Muscle layer of duodenum (tissue), 2 donors: Measurements from ENCODE around the gene SCN9A.
"Not testable (repeated sequence)": the region's sequence is repeated elsewhere in the genome, so short reads cannot be mapped to it uniquely, and the experiment has no call there.

Experiments
- H3K27ac ChIP-seq: one replicate; pipeline ENCODE4 v1.7.0; 2013; ENCODE audit warnings: mild to moderate bottlenecking, low read length
- H3K27me3 ChIP-seq: one replicate; pipeline ENCODE4 v1.7.0; 2013; ENCODE audit warnings: low read depth, mild to moderate bottlenecking, control low read depth, low read length
- H3K36me3 ChIP-seq, 2 donors: one replicate each; pipeline ENCODE4 v1.7.0; 2013; ENCODE audit warnings: low read length in 2 of 2, control low read depth in 1 of 2, mild to moderate bottlenecking in 1 of 2; ENCODE audit not compliant: insufficient read depth in 2 of 2, control insufficient read depth in 1 of 2
- H3K4me1 ChIP-seq, 2 donors: one replicate each; pipeline ENCODE4 v1.7.0; 2013; ENCODE audit warnings: low read length in 2 of 2, mild to moderate bottlenecking in 2 of 2, control low read depth in 1 of 2, moderate library complexity in 1 of 2; ENCODE audit not compliant: insufficient read depth in 2 of 2, control insufficient read depth in 1 of 2
- H3K4me3 ChIP-seq, 2 donors: one replicate each; pipeline ENCODE4 v1.7.0; 2013; ENCODE audit warnings: low read length in 2 of 2, low read depth in 1 of 2, mild to moderate bottlenecking in 1 of 2
- H3K9me3 ChIP-seq, 2 donors: one replicate each; pipeline ENCODE4 v1.7.0; 2013; ENCODE audit warnings: low read length in 2 of 2, control low read depth in 1 of 2, mild to moderate bottlenecking in 1 of 2; ENCODE audit not compliant: control insufficient read depth in 1 of 2
- donor health status: healthy.

SCN9A gene

DNA sequence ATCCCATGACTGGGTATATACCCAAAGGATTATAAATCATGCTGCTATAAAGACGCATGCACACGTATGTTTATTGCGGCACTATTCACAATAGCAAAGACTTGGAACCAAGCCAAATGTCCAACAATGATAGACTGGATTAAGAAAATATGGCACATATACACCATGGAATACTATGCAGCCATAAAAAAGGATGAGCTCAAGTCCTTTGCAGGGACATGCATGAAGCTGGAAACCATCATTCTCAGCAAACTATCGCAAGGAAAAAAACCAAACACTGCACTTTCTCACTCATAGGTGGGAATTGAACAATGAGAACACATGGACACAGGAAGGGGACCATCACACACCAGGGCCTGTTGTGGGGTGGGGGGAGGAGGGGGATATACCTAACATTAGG, 165.8 kb downstream of the SCN9A start:
- H3K27me3 ChIP-seq, H3K4me3 ChIP-seq: not testable (repeated sequence)

DNA sequence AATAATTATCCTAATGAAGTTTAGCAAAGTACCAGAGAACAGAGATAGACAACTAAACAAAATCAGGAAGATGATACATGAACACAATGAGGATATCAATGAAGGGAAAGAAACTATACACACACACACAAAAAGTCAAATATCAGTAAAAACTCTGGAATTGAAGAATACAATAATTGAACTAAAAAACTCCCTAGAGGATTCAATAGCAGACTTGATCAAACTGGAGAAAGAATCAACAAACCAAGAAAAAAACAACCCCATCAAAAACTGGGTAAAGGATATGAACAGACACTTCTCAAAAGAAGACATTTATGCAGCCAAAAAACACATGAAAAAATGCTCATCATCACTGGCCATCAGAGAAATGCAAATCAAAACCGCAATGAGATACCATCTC, 166.4 kb downstream of the SCN9A start:
- H3K4me1 ChIP-seq, H3K27me3 ChIP-seq, H3K36me3 ChIP-seq, H3K27ac ChIP-seq, H3K4me3 ChIP-seq, H3K9me3 ChIP-seq: not testable (repeated sequence)

More for the DNA sequence above, 165.8 kb downstream of the SCN9A start:
- H3K27ac ChIP-seq, H3K36me3 ChIP-seq, H3K4me1 ChIP-seq, H3K9me3 ChIP-seq: not testable (repeated sequence)

DNA sequence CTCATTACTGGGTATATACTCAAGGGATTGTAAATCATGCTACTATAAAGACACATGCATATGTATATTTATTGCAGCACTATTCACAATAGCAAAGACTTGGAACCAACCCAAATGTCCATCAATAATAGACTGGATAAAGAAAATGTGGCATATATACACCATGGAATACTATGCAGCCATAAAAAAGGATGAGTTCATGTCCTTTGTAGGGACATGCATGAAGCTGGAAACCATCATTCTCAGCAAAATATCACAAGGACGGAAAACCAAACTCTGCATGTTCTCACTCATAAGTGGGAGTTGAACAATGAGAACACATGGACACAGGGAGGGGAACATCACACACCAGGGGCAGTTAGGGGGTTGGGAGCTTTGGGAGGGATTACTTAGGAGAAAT, 169.6 kb downstream of the SCN9A start:
- not testable (repeated sequence) for H3K27me3 ChIP-seq, H3K4me3 ChIP-seq, H3K27ac ChIP-seq, H3K9me3 ChIP-seq, H3K4me1 ChIP-seq, H3K36me3 ChIP-seq

DNA sequence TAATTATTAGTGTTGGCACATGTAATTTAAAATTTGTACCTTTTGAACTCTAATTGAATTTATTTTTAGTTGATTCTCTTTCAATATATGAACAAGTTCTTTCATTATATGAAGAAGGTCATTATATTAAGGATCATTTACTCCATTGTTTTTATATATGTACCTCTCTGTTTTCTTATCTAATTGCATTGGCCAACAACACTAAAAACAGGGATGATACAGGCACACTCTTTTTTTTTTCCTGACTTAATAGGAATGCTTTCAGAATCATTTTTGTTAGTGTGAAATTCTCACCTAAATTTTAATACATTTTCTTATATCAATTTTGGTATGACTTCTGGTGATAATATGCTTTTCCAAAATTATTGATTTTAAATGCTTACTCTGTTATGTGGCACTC, 173.0 kb downstream of the SCN9A start:
- peaks cover 0 to 5% of the 10 kb centered on the region in 2 donors for H3K36me3 ChIP-seq
- no peaks in the 10 kb centered on the region for H3K27me3 ChIP-seq
- H3K27ac ChIP-seq = no peak overlapping the region
- H3K4me1 ChIP-seq = no peaks in the 10 kb centered on the region
- no peaks in the 10 kb centered on the region for H3K9me3 ChIP-seq
- no peak overlapping the region for H3K4me3 ChIP-seq

DNA sequence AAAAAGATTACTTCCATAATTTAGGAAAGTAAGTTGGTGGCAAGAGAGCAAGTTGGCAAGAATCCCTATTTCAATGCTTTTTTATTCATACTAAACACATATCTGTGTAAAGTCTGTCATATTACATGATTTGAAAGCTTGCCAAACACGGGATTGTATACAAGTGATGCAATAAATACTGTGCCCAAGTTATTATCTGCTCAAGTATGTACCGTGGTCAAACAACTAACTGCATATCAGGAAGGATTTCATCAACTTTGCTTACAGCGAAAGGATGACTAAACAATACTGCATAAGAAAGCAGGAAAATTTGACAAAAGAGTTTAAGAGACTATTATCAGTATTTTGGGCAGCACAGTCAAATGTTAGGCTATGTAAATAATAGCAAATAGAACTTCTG, 178.3 kb downstream of the SCN9A start:
- Histone ChIP-seq H3K9me3 (no peaks in the 10 kb centered on the region), H3K27ac (no peak overlapping the region), H3K4me1 (no peaks in the 10 kb centered on the region), H3K4me3 (no peak overlapping the region), H3K27me3 (no peaks in the 10 kb centered on the region), H3K36me3 (no peaks in the 10 kb centered on the region)

DNA sequence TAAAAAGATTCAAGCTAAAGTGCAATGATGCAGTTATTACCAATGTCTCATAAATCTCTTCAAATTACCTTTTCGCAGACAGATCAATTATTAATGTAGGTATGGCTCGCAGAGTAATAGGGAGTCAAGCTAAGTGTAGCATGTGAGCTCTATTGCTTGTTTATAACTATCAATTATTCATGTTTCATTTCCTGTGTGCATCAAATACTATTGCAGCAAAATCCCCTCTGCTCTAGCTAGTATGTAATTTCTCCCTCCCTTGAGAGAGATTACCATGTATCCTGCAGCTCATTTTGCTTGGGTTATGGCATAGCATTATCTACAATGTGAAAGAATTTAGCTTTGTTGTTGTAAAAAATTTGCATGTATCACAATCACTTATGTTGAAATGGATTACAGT, 182.3 kb downstream of the SCN9A start:
- Histone ChIP-seq H3K4me3 (no peak overlapping the region), H3K36me3 (no peaks in the 10 kb centered on the region), H3K27me3 (no peaks in the 10 kb centered on the region), H3K9me3 (no peaks in the 10 kb centered on the region), H3K4me1 (no peaks in the 10 kb centered on the region), H3K27ac (no peak overlapping the region)

DNA sequence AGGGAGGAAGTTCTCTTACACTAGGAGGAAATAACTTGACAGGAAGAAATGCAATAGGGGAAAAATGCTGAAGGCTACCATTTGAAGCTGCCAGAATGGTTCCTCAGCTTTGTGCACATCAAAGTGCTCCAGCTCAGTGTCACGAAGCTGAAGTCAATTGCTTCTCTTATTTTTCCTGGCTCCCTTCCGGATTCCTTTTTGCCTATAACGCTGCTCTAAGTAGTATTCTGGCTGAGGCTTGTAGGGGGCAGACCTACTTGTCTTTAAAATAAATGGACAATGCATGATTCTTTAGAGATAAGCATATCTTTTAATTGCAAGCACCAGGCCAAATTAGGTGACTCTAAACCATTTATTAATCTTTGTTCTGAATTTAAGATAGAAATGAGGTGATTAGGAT, 187.7 kb downstream of the SCN9A start:
- Histone ChIP-seq H3K27me3 (no peaks in the 10 kb centered on the region), H3K4me1 (no peaks in the 10 kb centered on the region), H3K9me3 (no peaks in the 10 kb centered on the region), H3K36me3 (no peaks in the 10 kb centered on the region), H3K4me3 (no peak overlapping the region), H3K27ac (no peak overlapping the region)

DNA sequence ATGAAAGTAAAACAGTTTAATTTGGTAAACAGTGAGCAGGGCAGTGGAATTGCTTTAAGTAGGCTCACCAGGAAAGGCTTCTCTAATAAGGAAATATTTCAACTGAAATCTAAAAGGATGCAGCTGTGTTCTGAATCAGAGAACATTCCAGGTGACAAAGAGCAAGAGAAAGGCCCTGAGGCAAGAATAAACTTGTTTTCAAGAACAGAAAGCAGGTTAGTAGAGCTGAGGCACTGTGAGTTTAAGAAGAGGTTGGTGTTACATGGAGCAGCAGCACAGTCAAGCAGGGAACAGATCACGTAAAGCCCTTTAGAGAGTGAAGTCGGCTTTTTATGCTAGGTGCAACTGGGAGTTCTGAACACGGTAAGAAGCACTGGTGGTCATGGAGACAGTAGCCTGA, 191.0 kb downstream of the SCN9A start:
- Histone ChIP-seq H3K9me3 (no peaks in the 10 kb centered on the region), H3K36me3 (no peaks in the 10 kb centered on the region), H3K4me3 (no peak overlapping the region), H3K27ac (no peak overlapping the region), H3K27me3 (no peaks in the 10 kb centered on the region), H3K4me1 (no peaks in the 10 kb centered on the region)

DNA sequence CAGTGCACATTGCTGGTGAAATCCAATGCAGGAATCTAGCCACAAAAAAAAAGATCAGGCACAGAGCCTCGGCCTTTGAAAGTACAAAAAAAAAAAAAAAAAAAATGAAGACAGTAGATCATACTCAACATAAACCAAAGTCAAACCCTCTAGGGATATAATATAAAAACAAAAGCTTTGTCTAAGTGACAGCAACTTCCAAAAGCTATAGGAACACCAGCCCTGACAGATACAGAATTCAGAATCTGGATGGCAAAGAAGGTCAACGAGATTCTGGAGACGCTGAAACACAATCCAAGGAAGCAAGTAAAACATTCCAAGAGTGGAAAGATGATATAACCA, 194.0 kb downstream of the SCN9A start:
- Histone ChIP-seq H3K9me3 (no peaks in the 10 kb centered on the region), H3K27ac (no peak overlapping the region), H3K36me3 (no peaks in the 10 kb centered on the region), H3K4me3 (no peak overlapping the region), H3K4me1 (no peaks in the 10 kb centered on the region), H3K27me3 (no peaks in the 10 kb centered on the region)

DNA sequence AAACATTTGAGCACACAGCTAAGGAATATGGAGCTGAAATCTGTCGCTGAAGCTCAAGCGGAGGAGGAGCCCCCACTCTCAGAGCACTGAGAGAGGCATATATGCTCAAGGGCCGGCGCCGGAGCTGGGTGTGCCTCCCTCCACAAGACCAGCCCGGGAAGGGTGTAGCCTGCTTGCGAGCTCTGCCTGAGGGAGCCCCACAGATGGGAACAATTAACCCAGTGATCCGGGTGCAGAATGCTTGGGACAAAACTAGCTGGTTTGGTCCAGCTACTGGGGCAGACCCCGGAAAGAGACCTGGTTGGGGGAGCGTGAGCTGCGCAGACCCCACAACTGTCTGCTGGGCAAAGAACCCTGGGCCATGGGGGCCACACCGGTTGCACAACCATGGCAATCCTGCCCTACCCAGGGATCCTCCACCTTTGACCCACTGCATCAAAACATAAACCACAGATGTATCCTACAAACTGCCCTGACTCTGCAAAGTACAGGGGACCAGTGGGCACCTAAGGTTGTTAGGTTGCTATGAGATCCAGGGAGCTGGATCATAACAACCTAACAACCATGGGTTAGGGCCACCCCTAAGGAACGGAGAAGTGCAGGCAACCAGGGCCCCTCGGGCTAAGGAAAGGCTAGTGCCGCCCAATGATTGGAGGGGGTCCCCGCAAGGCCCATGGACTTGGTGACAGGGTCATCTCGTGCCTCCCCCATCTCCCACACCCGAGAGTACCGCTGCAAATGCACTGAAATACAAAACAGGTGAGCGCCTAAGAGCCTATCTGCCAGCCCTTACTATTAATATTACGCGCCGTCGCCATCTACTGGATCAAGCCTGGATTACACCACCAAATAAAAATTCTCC, 194.6 kb downstream of the SCN9A start:
- Histone ChIP-seq H3K27me3 (no peaks in the 10 kb centered on the region), H3K9me3 (no peaks in the 10 kb centered on the region), H3K4me1 (no peaks in the 10 kb centered on the region), H3K36me3 (no peaks in the 10 kb centered on the region), H3K4me3 (no peak overlapping the region), H3K27ac (no peak overlapping the region)

DNA sequence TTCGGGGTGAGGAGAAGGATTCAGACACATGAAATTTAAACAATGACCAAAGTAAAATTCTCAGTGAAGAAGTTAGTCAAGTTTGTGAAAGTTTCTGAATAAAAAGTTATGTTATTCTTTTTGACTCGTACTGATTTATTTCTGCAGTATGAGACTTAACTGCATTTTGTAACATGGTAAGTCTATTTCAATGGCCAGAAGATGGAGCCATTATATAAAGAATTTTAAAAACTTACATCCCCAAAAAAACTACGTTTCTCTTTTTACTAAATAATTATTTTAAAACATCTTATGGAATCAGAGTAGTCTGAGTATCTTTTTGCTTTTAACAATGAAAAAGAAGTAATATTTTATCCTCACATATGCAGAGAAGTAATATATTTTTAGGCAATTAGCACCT, 196.5 kb downstream of the SCN9A start:
- H3K36me3 ChIP-seq = no peaks in the 10 kb centered on the region
- no peaks in the 10 kb centered on the region for H3K4me1 ChIP-seq
- no peak overlapping the region for H3K27ac ChIP-seq
- H3K4me3 ChIP-seq = no peak overlapping the region
- H3K27me3 ChIP-seq = no peaks in the 10 kb centered on the region
- H3K9me3 ChIP-seq = no peaks in the 10 kb centered on the region

DNA sequence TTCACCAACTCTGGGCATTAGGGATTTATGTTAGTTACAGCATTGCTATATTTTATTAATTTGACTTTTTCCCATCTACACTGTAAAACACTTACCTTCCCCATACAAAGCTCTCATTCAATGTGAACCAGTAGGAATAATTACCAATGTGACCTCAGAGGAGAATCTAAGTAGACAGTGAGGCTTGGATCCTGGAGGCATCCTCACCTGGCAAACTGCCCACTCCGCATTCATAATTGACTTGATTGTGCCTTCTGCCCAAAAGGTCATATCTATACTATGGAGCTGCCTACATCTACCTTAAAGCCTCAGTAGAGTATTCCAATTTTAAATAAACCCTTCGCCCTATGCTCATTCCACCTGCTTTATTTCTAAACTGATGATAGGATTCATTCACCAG, 202.5 kb downstream of the SCN9A start:
- Histone ChIP-seq H3K36me3 (no peaks in the 10 kb centered on the region), H3K9me3 (no peaks in the 10 kb centered on the region), H3K27me3 (no peaks in the 10 kb centered on the region), H3K27ac (no peak overlapping the region), H3K4me3 (no peak overlapping the region), H3K4me1 (no peaks in the 10 kb centered on the region)
